Dedifferentiated amniotic fluid mesenchymal stem cell (primary cell): ENCODE data around the gene NMB.

Experiments
- DNase-seq: peaks from one replicate; pipeline ENCODE4 v3.0.0-alpha.2; 2016; ENCODE audit errors: extremely low spot score

The NMB gene

DNA sequence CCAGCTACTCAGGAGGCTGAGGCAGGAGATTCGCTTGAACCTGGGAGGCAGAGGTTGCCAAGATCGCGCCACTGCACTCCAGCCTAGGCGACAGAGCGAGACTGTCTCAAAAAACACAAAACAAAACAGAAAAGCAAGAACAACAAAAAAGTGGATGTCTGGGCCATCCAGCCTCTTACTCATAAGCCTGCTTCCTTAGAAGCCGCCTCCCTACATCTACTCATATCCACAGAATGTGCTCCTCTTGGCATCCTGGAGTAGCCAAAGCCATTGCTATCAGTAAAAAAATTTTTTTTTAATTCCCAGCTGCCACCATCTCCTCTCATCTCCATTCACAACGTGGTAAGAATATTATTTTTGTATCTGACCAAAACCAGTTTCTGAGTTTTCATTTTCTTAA is 46.4 kb downstream of the NMB start:
- DNase-seq, result no peak

DNA sequence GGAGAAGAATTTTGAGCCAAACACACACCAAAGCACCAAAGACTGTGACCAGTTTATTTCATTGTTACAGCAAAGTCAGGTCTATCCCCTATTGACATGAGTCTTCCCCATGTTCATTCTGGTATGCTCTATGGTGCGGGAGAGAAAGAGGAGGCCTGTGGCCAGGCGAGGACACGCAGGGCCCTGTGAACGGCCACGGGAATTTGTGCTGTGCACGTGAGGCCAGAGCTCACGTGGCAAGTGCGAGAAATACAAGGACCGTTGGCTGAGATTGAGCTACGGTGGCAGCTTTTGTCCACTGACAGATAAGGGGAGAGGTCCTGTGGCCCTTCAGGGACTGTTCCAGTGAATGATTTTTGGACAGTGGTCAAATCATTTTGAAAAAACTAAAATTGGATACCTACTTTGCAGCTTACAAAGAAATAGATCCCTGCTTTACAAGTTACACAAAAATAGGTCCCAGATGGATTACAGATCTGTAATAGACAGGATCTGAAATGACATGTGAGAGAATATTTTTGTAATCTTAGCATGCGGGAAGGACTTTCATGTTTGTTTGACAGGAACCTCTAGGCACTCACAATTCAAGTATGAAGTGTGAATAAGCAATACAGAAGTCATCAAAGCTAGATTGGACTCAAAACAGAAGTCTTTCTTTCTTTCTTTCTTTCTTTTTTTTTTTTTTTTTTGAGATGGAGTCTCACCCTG is 48.0 kb downstream of the NMB start:
- DNase-seq, result no peak

GRCh38 chr15:84608707-84609284 is 49.2 kb downstream of the NMB start:
- no peak for DNase-seq

- DNase-seq, result no peak
These were observed 51.3 kb downstream of the NMB start for GRCh38 chr15:84606653-84607120.

DNA sequence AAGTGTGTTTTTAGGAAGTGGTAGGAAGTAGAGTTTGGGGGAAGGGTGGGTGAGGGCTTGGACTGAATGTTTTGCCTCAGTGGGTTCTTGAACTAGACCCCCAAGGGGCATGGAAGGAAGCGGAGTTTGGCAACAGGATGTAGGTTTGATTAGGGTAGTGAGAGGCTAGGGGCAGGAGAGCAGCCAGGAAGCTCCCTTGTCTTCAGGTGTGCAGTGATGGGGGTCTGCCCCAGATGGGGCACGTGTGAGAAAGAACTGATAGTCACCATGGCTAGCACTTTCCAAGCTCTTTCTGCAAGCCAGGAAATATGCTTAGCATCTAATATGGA is 52.5 kb downstream of the NMB start:
- DNase-seq, result no peak
